ENCODE measurements around the gene AP1G2. TPM values are rescaled to one million over a fixed set of nuclear protein-coding genes. Genes with fewer than 3 reads are reported as not detected.

AP1G2 gene
- total and polyA plus RNA-seq, 2 of the 13 experiments (the other 11 are each of a cell fraction or from before 2014, with no cell fraction given), result 96.9 to 611 TPM

- TF ChIP-seq CEBPZ (IDR thresholded peaks at IDR 0.05; ENCODE audit: low read length) (no peak), NR0B2 (CRISPR knock-in tag; IDR thresholded peaks at IDR 0.05) (0 out of 2 replicates have a peak, but pooled peaks have one; percentile 72), NFYC (CRISPR knock-in tag; IDR thresholded peaks at IDR 0.05) (peak; percentile 65), SRF (IDR thresholded peaks at IDR 0.05; ENCODE audit: low read depth, low read length) (no peak), MLXIP (CRISPR knock-in tag; IDR thresholded peaks at IDR 0.05; ENCODE audit: borderline replicate concordance) (no peak), RFX1 (IDR thresholded peaks at IDR 0.05) (no peak), KAT2B (IDR thresholded peaks at IDR 0.05; ENCODE audit: borderline replicate concordance, low read depth, low read length) (no peak), FOXK2 (IDR thresholded peaks at IDR 0.05) (no peak), ZSCAN31 (CRISPR knock-in tag; IDR thresholded peaks at IDR 0.05; ENCODE audit: low read depth) (peak; percentile 82; the same call in 1 of the 2 replicates), ZZZ3 (CRISPR knock-in tag; IDR thresholded peaks at IDR 0.05; ENCODE audit: borderline replicate concordance) (peak; percentile 98), ZNF512 (CRISPR knock-in tag; IDR thresholded peaks at IDR 0.05) (peak; percentile 93), ZNF143 (CRISPR knock-in tag; IDR thresholded peaks at IDR 0.05) (peak; percentile 61), ZMYM2 (CRISPR knock-in tag; IDR thresholded peaks at IDR 0.05) (no peak), STAG1 (CRISPR knock-in tag; IDR thresholded peaks at IDR 0.05) (no peak; the same call in 1 of the 2 replicates), SUZ12 (IDR thresholded peaks at IDR 0.05; ENCODE audit: low read depth, low read length) (peak; percentile 1; the same call in 1 of the 2 replicates), ZBTB44 (CRISPR knock-in tag; IDR thresholded peaks at IDR 0.05) (peak; percentile 94), GRHL1 (CRISPR knock-in tag; conservative IDR thresholded peaks at IDR 0.05) (no peak)
Measured at GRCh38 chr14:23567186-23568020, at the start of gene AP1G2 (continued).
